K562 (cell line): ENCODE measurements around the gene C21orf58. TPM values are rescaled to one million over a fixed set of nuclear protein-coding genes. Genes with fewer than 3 reads are reported as not detected.

Source experiments
- ATAC-seq: fragments of 200-7000 bp; cut with Tn5 transposase; 3 replicates; pipeline ENCODE4 v1.9.1; 2020; ENCODE audit warnings: moderate library complexity
- BruUV-seq: library from RNA; stranded (reverse); fragments of 400-500 nt; replicated peaks from 2 replicates; lab custom pipeline; 2021; lab: Mats Ljungman, UMichigan
- CTCF ChIA-PET: fragments of 300-600 bp; formaldehyde crosslinking; extraction: SDS; loops from one replicate; lab custom pipeline; 2021; ENCODE audit warnings: low intra/inter-chr PET ratio; lab: Yijun Ruan, JAX
- POLR2A ChIA-PET: fragments of 300-600, 350-650 bp; sonication (Branson Sonifier 250); formaldehyde crosslinking; extraction: SDS; loops from one replicate; lab custom pipeline; 2021; ENCODE audit warnings: antibody characterized with exemption, inconsistent platforms; lab: Yijun Ruan, JAX
- DNase-seq, 4 experiments: peaks; one replicate each; pipeline versions ENCODE4 v3.0.0 to v3.0.0-alpha.2; 2011 to 2018; ENCODE audit warnings: low spot score in 3 of 4, mixed read lengths in 3 of 4; ENCODE audit errors: extremely low read depth in 1 of 4
- FAIRE-seq: peaks from 2 replicates; lab custom pipeline; 2011; peaks lifted over from hg19 to GRCh38; lab: Jason Lieb, UNC
- H2AFZ ChIP-seq: 2 replicates; pipeline ENCODE4 v1.6.0; 2011; ENCODE audit warnings: low read depth, low read length, control low read depth, inconsistent platforms
- H3K27ac ChIP-seq: fragments of 200-600 bp; 3 replicates; pipeline ENCODE4 v1.8.0; 2011; ENCODE audit warnings: low read depth, mild to moderate bottlenecking, control low read depth, inconsistent platforms, low read length, moderate library complexity, mixed read lengths; ENCODE audit errors: extremely low read depth
- H3K27me3 ChIP-seq, 2 experiments: fragments of 300-600 bp in 1 of 2; 2 replicates in 1 of 2; 3 replicates in 1 of 2; pipeline versions ENCODE4 v1.6.0 to v1.8.0; 2011; ENCODE audit warnings: inconsistent platforms in 2 of 2, low read length in 2 of 2, mild to moderate bottlenecking in 1 of 2, mixed read lengths in 1 of 2, moderate library complexity in 1 of 2; ENCODE audit not compliant: control insufficient read depth in 2 of 2, insufficient read depth in 2 of 2
- H3K36me3 ChIP-seq: fragments of 300-600 bp; 3 replicates; pipeline ENCODE4 v1.8.0; 2011; ENCODE audit warnings: mild to moderate bottlenecking, low read length, inconsistent platforms; ENCODE audit not compliant: control insufficient read depth, insufficient read depth
- H3K4me1 ChIP-seq, 2 experiments: fragments of 200-600 bp in 1 of 2; replicated peaks in 1 of 2; 2 replicates in 1 of 2; 3 replicates in 1 of 2; pipeline versions ENCODE4 v1.5.1 to v1.8.0; 2011; ENCODE audit warnings: inconsistent platforms in 2 of 2, low read length in 2 of 2, mild to moderate bottlenecking in 1 of 2, mixed read lengths in 1 of 2, moderate library complexity in 1 of 2; ENCODE audit not compliant: control insufficient read depth in 2 of 2, insufficient read depth in 2 of 2
- H3K4me2 ChIP-seq: 2 replicates; pipeline ENCODE4 v1.6.1; 2011; ENCODE audit warnings: low read length, control low read depth, inconsistent platforms, mixed read lengths; ENCODE audit not compliant: insufficient read depth
- H3K4me3 ChIP-seq: fragments of 200-600 bp; sonication (generic), shearing (Covaris generic); 2 replicates; pipeline ENCODE4 v1.5.1; 2016; ENCODE audit warnings: control low read depth, inconsistent platforms
- H3K79me2 ChIP-seq: fragments of 200-600 bp; 3 replicates; pipeline ENCODE4 v1.8.0; 2011; ENCODE audit warnings: low read length, inconsistent platforms; ENCODE audit not compliant: control insufficient read depth, insufficient read depth
- H3K9ac ChIP-seq, 2 experiments: 2 replicates each; pipeline versions ENCODE4 v1.6.0 to v1.6.1; 2011; ENCODE audit warnings: low read depth in 2 of 2, low read length in 2 of 2, control low read depth in 1 of 2, inconsistent platforms in 1 of 2, mild to moderate bottlenecking in 1 of 2, mixed read lengths in 1 of 2; ENCODE audit not compliant: insufficient read depth in 1 of 2
- H3K9me1 ChIP-seq: one replicate; pipeline ENCODE4 v1.6.0; 2011; ENCODE audit warnings: inconsistent platforms, mild to moderate bottlenecking, low read length, moderate library complexity; ENCODE audit not compliant: control insufficient read depth, insufficient read depth
- H3K9me3 ChIP-seq: replicated peaks from 2 replicates; pipeline ENCODE4 v1.5.1; 2011; ENCODE audit warnings: low read depth, low read length, inconsistent platforms; ENCODE audit not compliant: control insufficient read depth, insufficient read depth
- H4K20me1 ChIP-seq: replicated peaks from 2 replicates; pipeline ENCODE4 v1.6.1; 2011; ENCODE audit warnings: low read length, inconsistent platforms, mixed read lengths; ENCODE audit not compliant: control insufficient read depth, insufficient read depth
- HDAC2 ChIP-seq: fragments of 450-650 bp; IDR thresholded peaks from 2 replicates; pipeline ENCODE4 v1.6.1; 2016; ENCODE audit warnings: mild to moderate bottlenecking
- NR1H2 ChIP-seq: sonication (generic); formaldehyde crosslinking; IDR thresholded peaks from 2 replicates; pipeline ENCODE4 v1.4.0; 2020; ENCODE audit warnings: mild to moderate bottlenecking, missing genetic modification reagents
- POLR2AphosphoS5 ChIP-seq: IDR thresholded peaks from 2 replicates; pipeline ENCODE4 v1.6.1; 2011; ENCODE audit warnings: mild to moderate bottlenecking, low read depth, low read length, moderate library complexity; ENCODE audit not compliant: control insufficient read depth, insufficient read depth
- PRMT5 ChIP-seq: sonication (generic); formaldehyde crosslinking; IDR thresholded peaks from 2 replicates; pipeline ENCODE4 v1.5.0; 2020; ENCODE audit warnings: missing genetic modification reagents
- SLC30A9 ChIP-seq: fragments of 250-450 bp; sonication (Bioruptor Pico); IDR thresholded peaks from 2 replicates; pipeline ENCODE4 v1.8.0; 2022; ENCODE audit warnings: mild to moderate bottlenecking, moderate library complexity
- SRSF3 ChIP-seq: fragments of 200-400 bp; formaldehyde crosslinking; IDR thresholded peaks from 2 replicates; pipeline ENCODE4 v1.6.1; 2016; ENCODE audit warnings: mild to moderate bottlenecking, low read length, moderate library complexity; ENCODE audit not compliant: insufficient read depth
- ZC3H4 ChIP-seq: sonication (generic); formaldehyde crosslinking; IDR thresholded peaks from 2 replicates; pipeline ENCODE4 v1.9.0; 2021; ENCODE audit warnings: missing genetic modification reagents, borderline replicate concordance
- ZFX ChIP-seq: sonication (generic); formaldehyde crosslinking; IDR thresholded peaks from 2 replicates; pipeline ENCODE4 v1.8.0; 2022; ENCODE audit warnings: mild to moderate bottlenecking, missing genetic modification reagents, moderate library complexity
- ZNF12 ChIP-seq: sonication (generic); formaldehyde crosslinking; IDR thresholded peaks from 2 replicates; pipeline ENCODE4 v1.4.0; 2020; ENCODE audit warnings: mild to moderate bottlenecking, missing genetic modification reagents
- ZNF324 ChIP-seq: fragments of 250-450 bp; sonication (Bioruptor Pico); IDR thresholded peaks from 2 replicates; pipeline ENCODE4 v1.4.0; 2020; ENCODE audit warnings: mild to moderate bottlenecking
- WGBS: fragments of 100-300 bp; shearing (Covaris generic); methylation state at CpG from one replicate; pipeline ENCODE4 v1.1.6; 2016; ENCODE audit warnings: low coverage, mixed read lengths; ENCODE audit not compliant: insufficient coverage; ENCODE audit errors: missing lambda C conversion rate; 5-methylcytosine and 5-hydroxymethylcytosine counted together
- in situ Hi-C: fragments of 300-500 bp; cut with MboI; formaldehyde crosslinking; loops from 4 replicates; pipeline ENCODE4 v1.15.0; 2018; ENCODE audit warnings: inconsistent platforms, mixed read lengths
- intact Hi-C: fragments of 100-400 bp; cut with micrococcal nuclease; formaldehyde crosslinking; loops from 2 replicates; pipeline ENCODE4 v1.14.2; 2022
- polyA plus RNA-seq, 8 experiments: library from polyadenylated mRNA; depleted of rRNA in 4 of 8; stranded (reverse) in 5 of 8; unstranded in 3 of 8; fragments of >200 nt; fragmentation: Nextera tagmentation in 2 of 8; fragmentation: Illumina TruSeq in 1 of 8; extraction: Ambion mirVana in 2 of 8; extraction: Trizol in 1 of 8; gene quantifications; 2 replicates each; pipeline versions ENCODE4 v1.2.1 to v1.2.3, GENCODE V29; 2011 to 2014; ENCODE audit warnings: inconsistent platforms in 1 of 8, missing spikeins in 1 of 8
- total RNA-seq, 7 experiments: library from RNA; depleted of rRNA in 6 of 7; stranded (reverse); fragments of >200 nt in 6 of 7; fragmentation: Illumina TruSeq in 2 of 7; extraction: Trizol in 2 of 7; gene quantifications; 2 replicates each; pipeline versions ENCODE4 v1.2.1 to v1.2.3, GENCODE V29; 2011 to 2021; ENCODE audit warnings: low replicate concordance in 1 of 7
- TF ChIP-seq, protein P1 (sequence below): fragments of 250-450 bp; sonication (Bioruptor Pico); IDR thresholded peaks from 2 replicates; pipeline ENCODE4 v1.4.0; 2020
- TF ChIP-seq, protein P2 (sequence below): sonication (generic); formaldehyde crosslinking; IDR thresholded peaks from 2 replicates; pipeline ENCODE4 v1.8.1; 2023; ENCODE audit warnings: missing genetic modification reagents, mild to moderate bottlenecking, borderline replicate concordance
- TF ChIP-seq, protein P3 (sequence below): fragments of 250-450 bp; sonication (Bioruptor Pico); IDR thresholded peaks from 2 replicates; pipeline ENCODE4 v1.4.0; 2020; ENCODE audit warnings: mild to moderate bottlenecking
- TF ChIP-seq, protein P4 (sequence below): fragments of 250-450 bp; sonication (Bioruptor Pico); IDR thresholded peaks from 2 replicates; pipeline ENCODE4 v1.5.0; 2021

Gene C21orf58
- total and polyA plus RNA-seq, 9 of the 15 experiments (the other 6 are each of a cell fraction or from before 2014, with no cell fraction given): 1.2 to 30.5 (median 12.4) TPM

DNA sequence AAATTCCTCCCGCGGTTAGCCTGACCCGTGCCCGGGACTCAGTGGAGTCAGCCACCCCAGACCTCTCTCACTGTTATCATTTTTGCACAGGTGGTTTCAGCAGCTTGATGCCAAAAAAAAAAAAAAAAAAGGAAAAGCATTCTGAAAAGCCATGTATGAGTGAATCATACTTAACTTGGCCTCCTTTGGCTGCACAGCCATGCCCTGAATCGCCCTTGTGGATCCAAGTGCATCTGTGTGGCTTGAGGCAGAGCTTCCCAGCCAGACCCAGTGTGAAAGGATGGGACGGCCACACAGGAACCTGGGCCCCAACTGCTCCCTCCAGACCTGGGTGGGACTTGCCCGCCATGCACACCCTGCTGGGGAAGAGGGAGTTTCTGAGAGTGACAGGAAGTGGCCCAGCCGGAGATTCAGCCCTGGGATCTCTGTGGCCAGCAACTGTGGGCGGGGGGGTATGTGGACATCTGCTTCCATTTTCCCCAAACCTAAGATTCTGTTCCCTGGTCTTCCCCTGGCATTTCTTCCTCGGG lies 29.0 kb downstream of the C21orf58 start:
- Histone ChIP-seq H3K27me3 (no peaks in the 10 kb centered on the region), H3K27ac (peak overlapping the region; percentile 67), H3K9ac (peak overlapping the region; percentile 21 to 78; a peak in 3 of 4 replicates), H3K4me3 (no peak overlapping the region), H3K4me1 (peaks cover 11 to 31% of the 10 kb centered on the region in 2 experiments), H4K20me1 (no peaks in the 10 kb centered on the region), H2AFZ (peak overlapping the region; percentile 32; the same call in 1 of the 2 replicates), H3K9me1 (no peaks in the 10 kb centered on the region), H3K36me3 (peaks cover 23% of the 10 kb centered on the region; the same call in 2 of the 3 replicates), H3K79me2 (no peaks in the 10 kb centered on the region; the same call in 2 of the 3 replicates), H3K4me2 (peak overlapping the region; percentile 40; the same call in 1 of the 2 replicates), H3K9me3 (0 out of 2 replicates have a peak, but pooled peaks cover 2% of the 10 kb centered on the region)
- ChIA-PET CTCF (no interaction called here), POLR2A (interaction anchor here (0.6 kb wide), 1 partner anchor 196 kb away, joined by 3 read pairs; no protein-coding TSS in a partner anchor)
- ATAC-seq: peak; percentile 92
- in situ Hi-C loops: no loop called here
- FAIRE-seq: peak; percentile 93
- no TSS peak for BruUV-seq
- WGBS: 4% methylated on average over 9 of the region's 10 CpGs
- intact Hi-C loops: loop anchor here (1.0 kb wide), 1 partner anchor 26 kb away; no protein-coding TSS in a partner anchor
- peak; percentile 71 to 84 (median 76) for DNase-seq
- TF ChIP-seq, protein P1, sequence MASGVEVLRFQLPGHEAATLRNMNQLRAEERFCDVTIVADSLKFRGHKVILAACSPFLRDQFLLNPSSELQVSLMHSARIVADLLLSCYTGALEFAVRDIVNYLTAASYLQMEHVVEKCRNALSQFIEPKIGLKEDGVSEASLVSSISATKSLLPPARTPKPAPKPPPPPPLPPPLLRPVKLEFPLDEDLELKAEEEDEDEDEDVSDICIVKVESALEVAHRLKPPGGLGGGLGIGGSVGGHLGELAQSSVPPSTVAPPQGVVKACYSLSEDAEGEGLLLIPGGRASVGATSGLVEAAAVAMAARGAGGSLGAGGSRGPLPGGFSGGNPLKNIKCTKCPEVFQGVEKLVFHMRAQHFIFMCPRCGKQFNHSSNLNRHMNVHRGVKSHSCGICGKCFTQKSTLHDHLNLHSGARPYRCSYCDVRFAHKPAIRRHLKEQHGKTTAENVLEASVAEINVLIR (CRISPR knock-in tag): no peak
- TF ChIP-seq SRSF3: no peak
- no peak for TF ChIP-seq NR1H2 (CRISPR knock-in tag)
- peak; percentile 64; the same call in 1 of the 2 replicates for TF ChIP-seq HDAC2
- TF ChIP-seq, protein P2, sequence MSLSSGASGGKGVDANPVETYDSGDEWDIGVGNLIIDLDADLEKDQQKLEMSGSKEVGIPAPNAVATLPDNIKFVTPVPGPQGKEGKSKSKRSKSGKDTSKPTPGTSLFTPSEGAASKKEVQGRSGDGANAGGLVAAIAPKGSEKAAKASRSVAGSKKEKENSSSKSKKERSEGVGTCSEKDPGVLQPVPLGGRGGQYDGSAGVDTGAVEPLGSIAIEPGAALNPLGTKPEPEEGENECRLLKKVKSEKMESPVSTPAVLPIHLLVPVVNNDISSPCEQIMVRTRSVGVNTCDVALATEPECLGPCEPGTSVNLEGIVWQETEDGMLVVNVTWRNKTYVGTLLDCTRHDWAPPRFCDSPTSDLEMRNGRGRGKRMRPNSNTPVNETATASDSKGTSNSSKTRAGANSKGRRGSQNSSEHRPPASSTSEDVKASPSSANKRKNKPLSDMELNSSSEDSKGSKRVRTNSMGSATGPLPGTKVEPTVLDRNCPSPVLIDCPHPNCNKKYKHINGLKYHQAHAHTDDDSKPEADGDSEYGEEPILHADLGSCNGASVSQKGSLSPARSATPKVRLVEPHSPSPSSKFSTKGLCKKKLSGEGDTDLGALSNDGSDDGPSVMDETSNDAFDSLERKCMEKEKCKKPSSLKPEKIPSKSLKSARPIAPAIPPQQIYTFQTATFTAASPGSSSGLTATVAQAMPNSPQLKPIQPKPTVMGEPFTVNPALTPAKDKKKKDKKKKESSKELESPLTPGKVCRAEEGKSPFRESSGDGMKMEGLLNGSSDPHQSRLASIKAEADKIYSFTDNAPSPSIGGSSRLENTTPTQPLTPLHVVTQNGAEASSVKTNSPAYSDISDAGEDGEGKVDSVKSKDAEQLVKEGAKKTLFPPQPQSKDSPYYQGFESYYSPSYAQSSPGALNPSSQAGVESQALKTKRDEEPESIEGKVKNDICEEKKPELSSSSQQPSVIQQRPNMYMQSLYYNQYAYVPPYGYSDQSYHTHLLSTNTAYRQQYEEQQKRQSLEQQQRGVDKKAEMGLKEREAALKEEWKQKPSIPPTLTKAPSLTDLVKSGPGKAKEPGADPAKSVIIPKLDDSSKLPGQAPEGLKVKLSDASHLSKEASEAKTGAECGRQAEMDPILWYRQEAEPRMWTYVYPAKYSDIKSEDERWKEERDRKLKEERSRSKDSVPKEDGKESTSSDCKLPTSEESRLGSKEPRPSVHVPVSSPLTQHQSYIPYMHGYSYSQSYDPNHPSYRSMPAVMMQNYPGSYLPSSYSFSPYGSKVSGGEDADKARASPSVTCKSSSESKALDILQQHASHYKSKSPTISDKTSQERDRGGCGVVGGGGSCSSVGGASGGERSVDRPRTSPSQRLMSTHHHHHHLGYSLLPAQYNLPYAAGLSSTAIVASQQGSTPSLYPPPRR (CRISPR knock-in tag): 0 out of 2 replicates have a peak, but pooled peaks have one; percentile 26
- no peak for TF ChIP-seq ZC3H4 (CRISPR knock-in tag)
- TF ChIP-seq ZNF12 (CRISPR knock-in tag): no peak
- TF ChIP-seq, protein P3, sequence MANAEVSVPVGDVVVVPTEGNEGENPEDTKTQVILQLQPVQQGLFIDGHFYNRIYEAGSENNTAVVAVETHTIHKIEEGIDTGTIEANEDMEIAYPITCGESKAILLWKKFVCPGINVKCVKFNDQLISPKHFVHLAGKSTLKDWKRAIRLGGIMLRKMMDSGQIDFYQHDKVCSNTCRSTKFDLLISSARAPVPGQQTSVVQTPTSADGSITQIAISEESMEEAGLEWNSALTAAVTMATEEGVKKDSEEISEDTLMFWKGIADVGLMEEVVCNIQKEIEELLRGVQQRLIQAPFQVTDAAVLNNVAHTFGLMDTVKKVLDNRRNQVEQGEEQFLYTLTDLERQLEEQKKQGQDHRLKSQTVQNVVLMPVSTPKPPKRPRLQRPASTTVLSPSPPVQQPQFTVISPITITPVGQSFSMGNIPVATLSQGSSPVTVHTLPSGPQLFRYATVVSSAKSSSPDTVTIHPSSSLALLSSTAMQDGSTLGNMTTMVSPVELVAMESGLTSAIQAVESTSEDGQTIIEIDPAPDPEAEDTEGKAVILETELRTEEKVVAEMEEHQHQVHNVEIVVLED: no peak
- no peak for TF ChIP-seq ZNF324 (CRISPR knock-in tag)
- TF ChIP-seq PRMT5 (CRISPR knock-in tag): no peak
- no peak for TF ChIP-seq SLC30A9 (CRISPR knock-in tag)
- TF ChIP-seq, protein P4, sequence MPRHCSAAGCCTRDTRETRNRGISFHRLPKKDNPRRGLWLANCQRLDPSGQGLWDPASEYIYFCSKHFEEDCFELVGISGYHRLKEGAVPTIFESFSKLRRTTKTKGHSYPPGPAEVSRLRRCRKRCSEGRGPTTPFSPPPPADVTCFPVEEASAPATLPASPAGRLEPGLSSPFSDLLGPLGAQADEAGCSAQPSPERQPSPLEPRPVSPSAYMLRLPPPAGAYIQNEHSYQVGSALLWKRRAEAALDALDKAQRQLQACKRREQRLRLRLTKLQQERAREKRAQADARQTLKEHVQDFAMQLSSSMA: no peak
- no peak for TF ChIP-seq POLR2AphosphoS5
- TF ChIP-seq ZFX: peak; percentile 64
